K562 treated with DMSO at 1 percent for 4 hours (cell line): ENCODE data around the gene CTDSP1. TPM values are rescaled to one million over a fixed set of nuclear protein-coding genes. Genes with fewer than 3 reads are reported as not detected.

ENCODE experiments used
- total RNA-seq: library from RNA; unstranded; fragments of 300-600 nt; gene quantifications from 2 replicates; pipeline ENCODE4 v1.2.3, GENCODE V29; 2022; ENCODE audit not compliant: insufficient read depth

The CTDSP1 gene, protein sequence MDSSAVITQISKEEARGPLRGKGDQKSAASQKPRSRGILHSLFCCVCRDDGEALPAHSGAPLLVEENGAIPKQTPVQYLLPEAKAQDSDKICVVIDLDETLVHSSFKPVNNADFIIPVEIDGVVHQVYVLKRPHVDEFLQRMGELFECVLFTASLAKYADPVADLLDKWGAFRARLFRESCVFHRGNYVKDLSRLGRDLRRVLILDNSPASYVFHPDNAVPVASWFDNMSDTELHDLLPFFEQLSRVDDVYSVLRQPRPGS
- 43.3 and 47.3 TPM in 2 replicates for total RNA-seq

GRCh38 chr2:218399391-218400166 is at the start of gene CTDSP1:
Gene CTDSP1 (plus strand): TSS chr2:218399868. CDS start chr2:218400091, 223 bp downstream.

DNA sequence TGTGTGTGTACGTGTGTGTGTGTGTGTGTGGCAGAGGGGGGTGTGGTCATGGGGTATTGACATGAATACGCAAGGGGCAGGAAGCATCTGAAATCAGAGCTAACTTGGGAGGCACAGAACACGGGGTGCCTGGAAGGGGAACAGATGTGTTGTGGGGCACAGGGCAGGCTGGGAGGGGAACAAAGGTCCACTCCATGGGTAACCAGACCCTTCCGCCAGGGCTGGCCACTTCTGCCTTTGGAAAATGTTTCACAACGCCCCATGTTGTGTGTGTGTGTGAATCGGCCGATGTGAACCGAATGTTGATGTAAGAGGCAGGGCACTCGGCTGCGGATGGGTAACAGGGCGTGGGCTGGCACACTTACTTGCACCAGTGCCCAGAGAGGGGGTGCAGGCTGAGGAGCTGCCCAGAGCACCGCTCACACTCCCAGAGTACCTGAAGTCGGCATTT is 17.7 kb upstream of the CTDSP1 start, which contains the start of gene SLC11A1:
TSS of gene SLC11A1 (plus strand) at position 358 of the 451 bp plus-strand sequence. CDS start 96 bp downstream, outside the sequence.

GRCh38 chr2:218418717-218419458 is 19.2 kb downstream of the CTDSP1 start, which contains the start of gene VIL1:
Gene VIL1 (plus strand): TSS chr2:218419123. CDS start chr2:218423779, 4,656 bp downstream.

Other genes starting within 250 kb of the CTDSP1 start
- gene CXCR1, start 232.9 kb upstream of the CTDSP1 start, total RNA-seq, result not detected in 2 replicates
- 128 and 130 TPM in 2 replicates for gene ARPC2, start 182.7 kb upstream of the CTDSP1 start, total RNA-seq
- not detected in 2 replicates for gene GPBAR1, start 138.9 kb upstream of the CTDSP1 start, total RNA-seq
- 76.3 and 90.0 TPM in 2 replicates for gene AAMP, start 129.7 kb upstream of the CTDSP1 start, total RNA-seq
- gene PNKD, start 129.3 kb upstream of the CTDSP1 start, total RNA-seq, result 31.6 and 50.6 TPM in 2 replicates
- gene TMBIM1, start 107.4 kb upstream of the CTDSP1 start, total RNA-seq, result 67.5 and 81.0 TPM in 2 replicates
- not detected in 2 replicates for gene CATIP, start 43.0 kb upstream of the CTDSP1 start, total RNA-seq
- gene SLC11A1, start 17.6 kb upstream of the CTDSP1 start, total RNA-seq, result 0.53 and 0.71 TPM in 2 replicates
- gene VIL1, start 19.3 kb downstream of the CTDSP1 start, total RNA-seq, result 0.88 and 1.4 TPM in 2 replicates
- 4.2 and 4.5 TPM in 2 replicates for gene USP37, start 168.5 kb downstream of the CTDSP1 start, total RNA-seq
- 14.4 and 20.2 TPM in 2 replicates for gene CNOT9, start 169.0 kb downstream of the CTDSP1 start, total RNA-seq
- gene PLCD4, start 208.0 kb downstream of the CTDSP1 start, total RNA-seq, result 0.29 TPM in 1 of 2 replicates, not detected in the other